ENCODE measurements around the gene MUSTN1.

GRCh38 chr3:52856666-52857065, 21.8 kb upstream of the MUSTN1 start:
- TF ChIP-seq CTCF (IDR thresholded peaks at IDR 0.05; ENCODE audit: low read length) = no peak
- no peak for TF ChIP-seq EZH2 (optimal IDR thresholded peaks at IDR 0.05; ENCODE audit: low read depth, low read length)
